Measurements from ENCODE around the gene ADGRA3.
"Not testable (repeated sequence)": the region's sequence is repeated elsewhere in the genome, so short reads cannot be mapped to it uniquely, and the experiment has no call there.

DNA sequence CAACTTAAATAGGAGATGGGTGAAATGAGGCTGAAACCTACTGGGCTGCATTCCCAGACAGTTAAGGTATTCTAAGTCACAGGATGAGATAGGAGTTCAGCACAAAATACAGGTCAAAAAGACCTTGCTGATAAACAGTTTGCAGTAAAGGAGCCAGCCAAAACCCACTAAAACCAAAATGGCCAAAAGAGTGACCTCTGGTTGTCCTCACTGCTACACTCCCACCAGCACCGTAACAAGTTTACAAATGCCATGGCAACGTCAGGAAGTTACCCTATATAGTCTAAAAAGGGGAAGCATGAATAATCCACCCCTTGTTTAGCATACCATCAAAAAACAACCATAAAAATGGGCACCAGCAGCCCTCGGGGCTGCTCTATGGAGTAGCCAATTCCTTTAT is 133.7 kb downstream of the ADGRA3 start:
- not testable (repeated sequence) for TF ChIP-seq CTCF, POLR2A (IDR thresholded peaks at IDR 0.05)

All from heart left ventricle (tissue), 13 donors.